Measurements from ENCODE around the gene GLCCI1. TPM values are rescaled to one million over a fixed set of nuclear protein-coding genes. Genes with fewer than 3 reads are reported as not detected.

GLCCI1 gene
- total RNA-seq, 2 donors from 2014 or later = 7.5 to 8.3 TPM

GRCh38 chr7:8084836-8085235, 116.2 kb downstream of the GLCCI1 start:
- no peak for TF ChIP-seq CTCF (IDR thresholded peaks at IDR 0.05)
- no peak for DNase-seq
- Histone ChIP-seq H3K36me3 (no peaks in the 10 kb centered on the region), H3K9me3 (no peaks in the 10 kb centered on the region), H3K4me3 (no peak overlapping the region), H3K27me3 (no peaks in the 10 kb centered on the region), H3K27ac (no peak overlapping the region), H3K9ac (ENCODE audit: low read depth in 2 of 2, low read length in 2 of 2) (no peak overlapping the region), H3K4me1 (no peaks in the 10 kb centered on the region)
- intact Hi-C loops (cut with DNase I) = no loop called here

DNA sequence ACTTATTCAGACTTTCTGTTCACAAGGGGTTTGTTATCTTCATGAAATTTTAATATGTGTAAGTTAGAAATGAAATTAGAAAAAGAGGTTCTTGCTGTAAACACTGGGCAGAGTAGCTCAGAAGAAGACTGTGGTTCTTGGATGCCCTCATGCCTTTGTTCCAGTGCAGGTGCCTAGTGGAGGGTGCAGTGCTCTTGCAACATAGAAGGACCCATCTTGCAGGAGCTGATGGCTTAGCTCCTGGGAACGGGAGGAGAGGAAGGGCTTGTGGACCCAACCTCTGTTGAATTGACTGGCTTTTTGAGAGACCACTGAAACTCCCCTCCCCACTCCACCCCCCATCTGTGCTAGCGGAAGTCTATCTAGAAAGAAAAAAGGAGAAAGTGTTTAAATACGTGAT, 116.8 kb downstream of the GLCCI1 start:
- intact Hi-C loops (cut with DNase I) = no loop called here
- Histone ChIP-seq H3K4me3 (no peak overlapping the region), H3K4me1 (no peaks in the 10 kb centered on the region), H3K27me3 (no peaks in the 10 kb centered on the region), H3K27ac (no peak overlapping the region), H3K9ac (ENCODE audit: low read depth in 2 of 2, low read length in 2 of 2) (no peak overlapping the region), H3K9me3 (no peaks in the 10 kb centered on the region), H3K36me3 (no peaks in the 10 kb centered on the region)
- no peak for TF ChIP-seq CTCF (IDR thresholded peaks at IDR 0.05)
- no peak for DNase-seq

DNA sequence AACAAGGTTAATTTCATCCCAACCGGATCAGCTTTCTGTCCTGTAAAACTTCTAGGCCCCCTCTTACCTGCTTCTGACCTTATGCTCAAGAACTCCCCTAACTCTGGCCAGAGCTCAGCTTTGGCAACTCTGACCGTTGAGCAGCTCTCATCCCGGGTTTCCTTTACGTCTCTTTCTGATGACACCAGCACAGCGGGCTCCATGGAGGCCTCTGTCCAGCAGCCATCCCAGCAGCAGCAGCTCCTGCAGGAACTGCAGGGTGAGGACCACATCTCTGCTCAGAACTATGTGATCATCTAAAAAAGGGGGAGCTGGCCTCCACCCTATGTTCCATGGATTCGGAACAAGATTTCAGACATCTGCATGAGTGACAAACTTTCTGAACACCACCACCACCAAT, 117.6 kb downstream of the GLCCI1 start:
- DNase-seq = no peak
- Histone ChIP-seq H3K27me3 (no peaks in the 10 kb centered on the region), H3K4me3 (no peak overlapping the region), H3K9me3 (no peaks in the 10 kb centered on the region), H3K27ac (no peak overlapping the region), H3K4me1 (no peaks in the 10 kb centered on the region), H3K36me3 (no peaks in the 10 kb centered on the region), H3K9ac (ENCODE audit: low read depth in 2 of 2, low read length in 2 of 2) (no peak overlapping the region)
- no peak for TF ChIP-seq CTCF (IDR thresholded peaks at IDR 0.05)
- intact Hi-C loops (cut with DNase I) = no loop called here

- intact Hi-C loops (cut with DNase I) = no loop called here
Measured at GRCh38 chr7:8089036-8089780, 120.6 kb downstream of the GLCCI1 start.

GRCh38 chr7:8092140-8092539, 123.5 kb downstream of the GLCCI1 start:
- H3K27me3 ChIP-seq = no peaks in the 10 kb centered on the region
- TF ChIP-seq CTCF (IDR thresholded peaks at IDR 0.05) = no peak
- intact Hi-C loops (cut with DNase I) = no loop called here
- H3K27ac ChIP-seq = no peak overlapping the region
- H3K4me1 ChIP-seq = no peaks in the 10 kb centered on the region
- no peaks in the 10 kb centered on the region for H3K9me3 ChIP-seq
- no peak overlapping the region for H3K9ac ChIP-seq (ENCODE audit: low read depth in 2 of 2, low read length in 2 of 2)
- DNase-seq = no peak
- no peak overlapping the region for H3K4me3 ChIP-seq
- no peaks in the 10 kb centered on the region for H3K36me3 ChIP-seq

More at GRCh38 chr7:8089036-8089780, 120.6 kb downstream of the GLCCI1 start:
- DNase-seq = no peak
- Histone ChIP-seq H3K4me3 (no peak overlapping the region), H3K9me3 (no peaks in the 10 kb centered on the region), H3K27ac (no peak overlapping the region), H3K4me1 (no peaks in the 10 kb centered on the region), H3K27me3 (no peaks in the 10 kb centered on the region), H3K36me3 (no peaks in the 10 kb centered on the region), H3K9ac (ENCODE audit: low read depth in 2 of 2, low read length in 2 of 2) (no peak overlapping the region)
- TF ChIP-seq CTCF (IDR thresholded peaks at IDR 0.05) = no peak

Data from colonic mucosa (tissue), 4 donors.